ENCODE measurements around the gene SGSM2.

DNA sequence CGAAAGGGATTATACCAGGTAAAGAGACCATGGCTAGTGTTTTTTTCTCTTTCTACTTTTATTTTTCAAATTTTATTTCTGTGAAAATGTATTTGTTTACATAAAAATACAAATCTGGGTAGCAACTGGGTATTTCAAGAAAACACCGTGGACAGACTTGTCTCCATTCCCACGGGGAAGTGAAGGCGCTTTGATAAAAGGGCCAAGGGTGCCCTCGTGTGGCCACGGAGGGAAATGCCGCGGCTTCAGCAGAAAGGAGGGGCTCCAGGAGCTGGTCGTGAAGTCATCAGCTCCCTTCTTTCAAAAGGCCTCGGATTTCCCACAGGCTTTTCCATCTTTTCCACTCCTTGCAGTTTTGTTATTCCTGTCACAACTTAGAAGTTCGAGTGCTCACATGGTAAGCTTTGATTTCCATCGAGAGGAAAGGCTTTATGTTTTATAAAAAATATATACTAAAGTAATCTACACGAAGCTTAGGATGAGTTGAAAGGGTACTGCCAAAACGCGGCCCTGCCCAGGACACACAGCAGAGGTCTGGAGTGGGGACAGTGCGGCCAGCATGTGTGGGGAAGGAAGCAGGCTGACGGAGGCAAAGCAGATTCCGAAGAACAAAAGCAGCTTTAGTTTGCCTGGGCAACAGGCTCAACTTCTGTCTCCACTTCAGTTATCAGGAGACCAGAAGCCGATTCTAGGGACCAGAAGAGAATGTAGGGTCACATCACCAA lies 78.9 kb downstream of the SGSM2 start:
- TF ChIP-seq, protein P1, sequence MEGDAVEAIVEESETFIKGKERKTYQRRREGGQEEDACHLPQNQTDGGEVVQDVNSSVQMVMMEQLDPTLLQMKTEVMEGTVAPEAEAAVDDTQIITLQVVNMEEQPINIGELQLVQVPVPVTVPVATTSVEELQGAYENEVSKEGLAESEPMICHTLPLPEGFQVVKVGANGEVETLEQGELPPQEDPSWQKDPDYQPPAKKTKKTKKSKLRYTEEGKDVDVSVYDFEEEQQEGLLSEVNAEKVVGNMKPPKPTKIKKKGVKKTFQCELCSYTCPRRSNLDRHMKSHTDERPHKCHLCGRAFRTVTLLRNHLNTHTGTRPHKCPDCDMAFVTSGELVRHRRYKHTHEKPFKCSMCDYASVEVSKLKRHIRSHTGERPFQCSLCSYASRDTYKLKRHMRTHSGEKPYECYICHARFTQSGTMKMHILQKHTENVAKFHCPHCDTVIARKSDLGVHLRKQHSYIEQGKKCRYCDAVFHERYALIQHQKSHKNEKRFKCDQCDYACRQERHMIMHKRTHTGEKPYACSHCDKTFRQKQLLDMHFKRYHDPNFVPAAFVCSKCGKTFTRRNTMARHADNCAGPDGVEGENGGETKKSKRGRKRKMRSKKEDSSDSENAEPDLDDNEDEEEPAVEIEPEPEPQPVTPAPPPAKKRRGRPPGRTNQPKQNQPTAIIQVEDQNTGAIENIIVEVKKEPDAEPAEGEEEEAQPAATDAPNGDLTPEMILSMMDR (IDR thresholded peaks at IDR 0.05; ENCODE audit: insufficient read depth, low read length) = peak; percentile 42
- TF ChIP-seq POLR2AphosphoS5 (IDR thresholded peaks at IDR 0.05; ENCODE audit: low read depth) (no peak), GABPA (IDR thresholded peaks at IDR 0.05; ENCODE audit: low read depth) (no peak), SPI1 (IDR thresholded peaks at IDR 0.05; ENCODE audit: borderline replicate concordance, low read depth) (no peak)
- TF ChIP-seq, protein P2, sequence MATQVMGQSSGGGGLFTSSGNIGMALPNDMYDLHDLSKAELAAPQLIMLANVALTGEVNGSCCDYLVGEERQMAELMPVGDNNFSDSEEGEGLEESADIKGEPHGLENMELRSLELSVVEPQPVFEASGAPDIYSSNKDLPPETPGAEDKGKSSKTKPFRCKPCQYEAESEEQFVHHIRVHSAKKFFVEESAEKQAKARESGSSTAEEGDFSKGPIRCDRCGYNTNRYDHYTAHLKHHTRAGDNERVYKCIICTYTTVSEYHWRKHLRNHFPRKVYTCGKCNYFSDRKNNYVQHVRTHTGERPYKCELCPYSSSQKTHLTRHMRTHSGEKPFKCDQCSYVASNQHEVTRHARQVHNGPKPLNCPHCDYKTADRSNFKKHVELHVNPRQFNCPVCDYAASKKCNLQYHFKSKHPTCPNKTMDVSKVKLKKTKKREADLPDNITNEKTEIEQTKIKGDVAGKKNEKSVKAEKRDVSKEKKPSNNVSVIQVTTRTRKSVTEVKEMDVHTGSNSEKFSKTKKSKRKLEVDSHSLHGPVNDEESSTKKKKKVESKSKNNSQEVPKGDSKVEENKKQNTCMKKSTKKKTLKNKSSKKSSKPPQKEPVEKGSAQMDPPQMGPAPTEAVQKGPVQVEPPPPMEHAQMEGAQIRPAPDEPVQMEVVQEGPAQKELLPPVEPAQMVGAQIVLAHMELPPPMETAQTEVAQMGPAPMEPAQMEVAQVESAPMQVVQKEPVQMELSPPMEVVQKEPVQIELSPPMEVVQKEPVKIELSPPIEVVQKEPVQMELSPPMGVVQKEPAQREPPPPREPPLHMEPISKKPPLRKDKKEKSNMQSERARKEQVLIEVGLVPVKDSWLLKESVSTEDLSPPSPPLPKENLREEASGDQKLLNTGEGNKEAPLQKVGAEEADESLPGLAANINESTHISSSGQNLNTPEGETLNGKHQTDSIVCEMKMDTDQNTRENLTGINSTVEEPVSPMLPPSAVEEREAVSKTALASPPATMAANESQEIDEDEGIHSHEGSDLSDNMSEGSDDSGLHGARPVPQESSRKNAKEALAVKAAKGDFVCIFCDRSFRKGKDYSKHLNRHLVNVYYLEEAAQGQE (IDR thresholded peaks at IDR 0.05; ENCODE audit: insufficient replicate concordance, low read depth) = no peak
